ENCODE measurements around the gene HP1BP3.

HP1BP3 gene

GRCh38 chr1:20701847-20702246 is 85.3 kb downstream of the HP1BP3 start:
- TF ChIP-seq ZBTB7A (IDR thresholded peaks at IDR 0.05; ENCODE audit: low read depth), result no peak

GRCh38 chr1:20701446-20701845 is 85.7 kb downstream of the HP1BP3 start:
- TF ChIP-seq FOXM1 (IDR thresholded peaks at IDR 0.05; ENCODE audit: borderline replicate concordance, low read depth) (no peak), EP300 (IDR thresholded peaks at IDR 0.05; ENCODE audit: borderline replicate concordance) (no peak), RAD21 (IDR thresholded peaks at IDR 0.05; ENCODE audit: low read depth) (no peak), ZBTB7A (IDR thresholded peaks at IDR 0.05; ENCODE audit: low read depth) (no peak), TEAD4 (IDR thresholded peaks at IDR 0.05) (no peak), YY1 (IDR thresholded peaks at IDR 0.05; ENCODE audit: low read depth) (no peak), NFIC (IDR thresholded peaks at IDR 0.05) (no peak), REST (IDR thresholded peaks at IDR 0.05; ENCODE audit: low read depth) (no peak), EGR1 (IDR thresholded peaks at IDR 0.05) (no peak), USF1 (IDR thresholded peaks at IDR 0.05) (no peak), TAF1 (IDR thresholded peaks at IDR 0.05; ENCODE audit: low read depth) (no peak)

GRCh38 chr1:20700636-20701215 is 86.4 kb downstream of the HP1BP3 start:
- TF ChIP-seq FOXM1 (IDR thresholded peaks at IDR 0.05; ENCODE audit: borderline replicate concordance, low read depth), result no peak

- no peak for TF ChIP-seq USF1 (IDR thresholded peaks at IDR 0.05)
- TF ChIP-seq TCF12 (IDR thresholded peaks at IDR 0.05; ENCODE audit: low read depth), result no peak
- TF ChIP-seq ZBTB7A (IDR thresholded peaks at IDR 0.05; ENCODE audit: low read depth), result no peak
- TF ChIP-seq YY1 (IDR thresholded peaks at IDR 0.05; ENCODE audit: low read depth), result no peak
- TF ChIP-seq FOXM1 (IDR thresholded peaks at IDR 0.05; ENCODE audit: borderline replicate concordance, low read depth), result no peak
- TF ChIP-seq RAD21 (IDR thresholded peaks at IDR 0.05; ENCODE audit: low read depth), result no peak
- no peak for TF ChIP-seq MAX (IDR thresholded peaks at IDR 0.05)
- no peak for TF ChIP-seq EP300 (IDR thresholded peaks at IDR 0.05; ENCODE audit: borderline replicate concordance)
- no peak for TF ChIP-seq CEBPB (IDR thresholded peaks at IDR 0.05)
- TF ChIP-seq REST (IDR thresholded peaks at IDR 0.05; ENCODE audit: low read depth), result no peak
- TF ChIP-seq EGR1 (IDR thresholded peaks at IDR 0.05), result no peak
- no peak for TF ChIP-seq CREB1 (IDR thresholded peaks at IDR 0.05; ENCODE audit: low read depth)
- no peak for TF ChIP-seq TAF1 (IDR thresholded peaks at IDR 0.05; ENCODE audit: low read depth)
- TF ChIP-seq NFIC (IDR thresholded peaks at IDR 0.05), result no peak
- TF ChIP-seq TEAD4 (IDR thresholded peaks at IDR 0.05), result no peak
These were observed 87.5 kb downstream of the HP1BP3 start for GRCh38 chr1:20699558-20699957.

GRCh38 chr1:20698195-20698910 is 88.8 kb downstream of the HP1BP3 start:
- TF ChIP-seq EGR1 (IDR thresholded peaks at IDR 0.05) (no peak), RAD21 (IDR thresholded peaks at IDR 0.05; ENCODE audit: low read depth) (no peak), CREB1 (IDR thresholded peaks at IDR 0.05; ENCODE audit: low read depth) (no peak), TEAD4 (IDR thresholded peaks at IDR 0.05) (no peak), REST (IDR thresholded peaks at IDR 0.05; ENCODE audit: low read depth) (no peak), FOXM1 (IDR thresholded peaks at IDR 0.05; ENCODE audit: borderline replicate concordance, low read depth) (no peak), MAX (IDR thresholded peaks at IDR 0.05) (no peak), ZBTB7A (IDR thresholded peaks at IDR 0.05; ENCODE audit: low read depth) (no peak), TCF12 (IDR thresholded peaks at IDR 0.05; ENCODE audit: low read depth) (no peak), TAF1 (IDR thresholded peaks at IDR 0.05; ENCODE audit: low read depth) (no peak), USF1 (IDR thresholded peaks at IDR 0.05) (no peak), NFIC (IDR thresholded peaks at IDR 0.05) (no peak), EP300 (IDR thresholded peaks at IDR 0.05; ENCODE audit: borderline replicate concordance) (no peak), CEBPB (IDR thresholded peaks at IDR 0.05) (no peak), YY1 (IDR thresholded peaks at IDR 0.05; ENCODE audit: low read depth) (no peak)
